HFF-Myc (cell line): ENCODE results near the gene AGBL1.

Experiments used
- DNase-seq: peaks from one replicate; pipeline ENCODE4 v3.0.0-alpha.2; 2011; ENCODE audit warnings: low read depth; ENCODE audit errors: extremely low read depth
- H3K4me3 ChIP-seq: replicated peaks from 2 replicates; pipeline ENCODE4 v1.5.1; 2011; ENCODE audit warnings: low read depth, mild to moderate bottlenecking, control low read depth, low read length
- TF ChIP-seq, protein P1 (sequence below): IDR thresholded peaks from 2 replicates; pipeline ENCODE4 v1.5.1; 2012; ENCODE audit warnings: mild to moderate bottlenecking, low read depth, low read length, control low read depth; ENCODE audit errors: missing control alignments

Gene AGBL1

DNA sequence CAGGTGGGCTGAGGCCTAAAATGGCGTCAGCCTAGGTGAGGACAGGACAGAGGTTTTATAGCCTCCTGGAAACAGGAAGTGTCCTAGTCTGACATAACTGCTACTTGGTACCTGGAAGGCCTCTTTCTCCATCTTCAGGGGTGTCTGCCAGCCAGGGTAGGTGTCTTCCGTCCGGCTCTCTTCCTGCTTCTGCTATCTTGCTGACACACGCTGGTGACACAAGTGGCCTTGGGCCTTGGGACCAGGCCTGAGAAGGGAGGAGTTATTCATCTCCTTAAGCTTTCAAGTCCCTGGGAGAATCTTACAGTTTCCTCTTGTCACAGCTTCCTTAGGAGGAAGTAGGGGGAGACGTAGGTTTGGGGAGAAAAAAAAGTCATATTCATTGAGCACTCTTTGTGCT, 551.3 kb downstream of the AGBL1 start:
- DNase-seq: no peak
- H3K4me3 ChIP-seq: no peak overlapping the region
- TF ChIP-seq, protein P1, sequence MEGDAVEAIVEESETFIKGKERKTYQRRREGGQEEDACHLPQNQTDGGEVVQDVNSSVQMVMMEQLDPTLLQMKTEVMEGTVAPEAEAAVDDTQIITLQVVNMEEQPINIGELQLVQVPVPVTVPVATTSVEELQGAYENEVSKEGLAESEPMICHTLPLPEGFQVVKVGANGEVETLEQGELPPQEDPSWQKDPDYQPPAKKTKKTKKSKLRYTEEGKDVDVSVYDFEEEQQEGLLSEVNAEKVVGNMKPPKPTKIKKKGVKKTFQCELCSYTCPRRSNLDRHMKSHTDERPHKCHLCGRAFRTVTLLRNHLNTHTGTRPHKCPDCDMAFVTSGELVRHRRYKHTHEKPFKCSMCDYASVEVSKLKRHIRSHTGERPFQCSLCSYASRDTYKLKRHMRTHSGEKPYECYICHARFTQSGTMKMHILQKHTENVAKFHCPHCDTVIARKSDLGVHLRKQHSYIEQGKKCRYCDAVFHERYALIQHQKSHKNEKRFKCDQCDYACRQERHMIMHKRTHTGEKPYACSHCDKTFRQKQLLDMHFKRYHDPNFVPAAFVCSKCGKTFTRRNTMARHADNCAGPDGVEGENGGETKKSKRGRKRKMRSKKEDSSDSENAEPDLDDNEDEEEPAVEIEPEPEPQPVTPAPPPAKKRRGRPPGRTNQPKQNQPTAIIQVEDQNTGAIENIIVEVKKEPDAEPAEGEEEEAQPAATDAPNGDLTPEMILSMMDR: no peak

DNA sequence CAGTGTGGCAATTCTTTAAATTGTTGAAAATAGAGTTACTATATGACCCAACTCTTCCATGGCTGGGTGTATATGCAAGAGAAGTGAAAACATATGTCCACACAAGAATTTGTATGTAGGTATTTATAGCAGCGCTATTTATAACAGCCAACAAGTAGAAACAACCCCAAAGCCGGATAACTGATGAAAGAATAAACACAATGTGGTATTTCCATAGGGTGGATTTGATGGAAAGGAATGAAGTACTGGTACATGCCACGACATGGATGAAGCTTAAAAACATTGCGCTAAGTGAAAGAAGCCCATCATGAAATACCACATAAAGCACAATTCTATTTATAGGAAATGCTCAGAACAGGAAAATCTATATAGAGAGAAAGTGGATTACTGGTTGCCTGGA, 554.5 kb downstream of the AGBL1 start:
- TF ChIP-seq, protein P1: no peak
- H3K4me3 ChIP-seq: no peak overlapping the region
- no peak for DNase-seq

DNA sequence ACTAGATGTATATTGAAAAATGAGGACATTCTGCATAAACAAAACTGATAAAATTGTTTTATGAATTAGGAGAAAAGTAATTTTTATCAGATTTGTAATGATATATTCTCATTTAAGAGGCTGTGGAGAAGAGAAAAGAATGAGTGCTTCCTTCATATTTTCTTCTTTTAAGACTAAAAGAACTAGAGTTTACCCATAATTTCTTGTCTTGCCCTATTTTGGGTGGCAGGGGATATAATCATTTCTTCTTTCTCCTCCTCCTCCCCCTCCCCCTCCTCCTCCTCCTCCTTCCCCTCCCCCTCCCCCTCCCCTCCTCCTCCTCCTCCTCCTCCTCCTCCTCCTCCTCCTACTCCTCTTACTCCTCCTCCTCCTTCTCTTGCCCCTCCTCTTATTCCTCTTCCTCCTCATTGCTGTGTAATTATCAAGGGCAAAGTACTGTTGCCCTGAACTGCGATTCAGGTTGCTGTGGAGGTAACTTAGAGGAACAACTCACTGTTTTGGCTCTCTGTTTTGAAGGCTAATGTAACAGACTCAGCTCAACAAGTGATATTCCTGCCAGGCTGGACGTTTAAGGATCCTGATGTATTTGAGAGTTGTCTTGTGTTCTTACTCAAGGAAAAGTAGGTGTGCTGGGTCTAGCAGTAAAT, 555.4 kb downstream of the AGBL1 start:
- TF ChIP-seq, protein P1: no peak
- no peak overlapping the region for H3K4me3 ChIP-seq
- DNase-seq: no peak

DNA sequence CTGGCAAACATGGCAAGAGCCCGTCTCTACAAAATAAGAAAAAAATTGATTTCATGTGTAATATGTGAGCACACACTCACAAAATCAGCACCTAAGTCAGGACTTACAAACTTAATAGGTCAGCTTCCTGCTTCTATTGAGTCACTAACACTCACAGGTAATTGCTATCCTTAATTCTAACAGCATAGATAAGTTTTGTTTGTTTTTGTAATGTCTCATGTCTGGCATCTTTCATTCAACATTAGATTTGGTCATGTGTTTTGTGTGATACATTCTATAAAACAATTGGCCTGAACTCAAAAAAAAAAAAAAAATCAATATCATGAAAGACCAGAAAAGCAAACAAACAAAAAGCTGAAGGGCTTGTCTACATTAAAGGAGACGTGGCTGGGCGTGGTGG, 564.7 kb downstream of the AGBL1 start:
- H3K4me3 ChIP-seq: no peak overlapping the region
- TF ChIP-seq, protein P1: no peak
- no peak for DNase-seq

DNA sequence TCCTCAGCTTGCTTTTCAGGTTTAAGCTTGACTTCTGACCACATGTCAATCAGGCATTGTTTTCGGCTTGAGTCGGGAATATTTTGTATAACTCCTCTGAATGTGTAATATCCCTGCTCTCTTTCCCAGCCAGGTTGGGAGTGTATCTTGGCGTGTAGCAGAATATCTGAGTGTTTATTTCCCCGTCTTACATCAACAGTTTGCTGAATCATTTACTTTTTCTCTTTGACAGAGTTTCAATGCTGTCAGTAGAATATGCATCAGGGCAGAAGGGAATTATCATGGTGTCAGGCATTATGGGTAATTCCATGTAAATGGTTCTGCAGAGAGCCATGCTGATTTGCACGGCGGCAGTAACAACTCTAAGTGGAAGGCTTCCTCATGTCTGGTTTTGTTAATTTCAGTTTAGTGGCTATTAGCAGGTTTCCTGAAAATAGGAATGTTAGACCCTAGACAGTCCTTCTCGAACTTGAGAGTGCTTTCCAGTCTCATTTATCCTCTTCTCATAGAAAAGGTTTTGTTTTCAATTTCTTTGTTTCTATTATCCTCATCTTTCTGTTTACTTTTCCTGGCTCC, 566.3 kb downstream of the AGBL1 start:
- TF ChIP-seq, protein P1: no peak
- no peak for DNase-seq
- no peak overlapping the region for H3K4me3 ChIP-seq

DNA sequence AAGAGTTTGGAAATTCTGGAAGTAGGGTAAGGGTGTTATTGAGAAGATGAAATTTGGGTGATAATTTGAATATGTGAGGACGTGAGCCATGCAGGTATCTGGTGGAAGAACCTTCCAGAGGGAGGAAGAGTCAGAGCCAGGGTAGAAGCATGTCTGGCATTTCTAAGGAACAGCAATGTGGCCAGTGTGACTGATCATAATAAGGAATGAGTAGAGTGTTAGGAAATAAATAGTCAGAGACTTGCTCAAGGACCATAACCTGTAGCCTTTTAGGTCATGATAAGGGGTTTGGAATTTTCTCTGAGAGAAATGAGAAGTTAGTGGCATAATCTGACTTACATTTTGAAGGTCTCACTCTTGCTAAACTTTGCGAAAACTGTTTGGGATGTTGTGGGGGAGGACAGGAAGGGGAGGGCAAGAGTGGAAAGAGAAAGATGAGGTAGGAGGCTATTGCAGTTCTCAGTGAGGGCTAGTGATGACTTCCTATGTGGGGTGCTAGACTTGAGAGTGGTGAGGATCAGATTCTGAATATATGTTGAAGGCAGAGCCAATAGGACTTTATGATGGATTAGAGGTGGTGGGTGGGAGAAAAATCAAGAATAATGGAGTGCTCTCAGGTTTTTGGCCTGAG, 568.3 kb downstream of the AGBL1 start:
- TF ChIP-seq, protein P1: no peak
- H3K4me3 ChIP-seq: no peak overlapping the region
- no peak for DNase-seq
